HEK293 (cell line): ENCODE results near the gene ARTN.

Source experiments
- BCL6B ChIP-seq: fragments of 450-650 bp; formaldehyde crosslinking; IDR thresholded peaks from 2 replicates; pipeline ENCODE4 v1.5.1; 2017; ENCODE audit warnings: missing biosample characterization, missing genetic modification characterization
- FEZF1 ChIP-seq: fragments of 450-650 bp; formaldehyde crosslinking; IDR thresholded peaks from 2 replicates; pipeline ENCODE4 v1.5.1; 2016; ENCODE audit warnings: missing biosample characterization, missing genetic modification characterization
- GLIS1 ChIP-seq: fragments of 450-650 bp; formaldehyde crosslinking; IDR thresholded peaks from 2 replicates; pipeline ENCODE4 v1.5.1; 2016; ENCODE audit warnings: missing biosample characterization, missing genetic modification characterization
- KLF16 ChIP-seq: fragments of 450-650 bp; formaldehyde crosslinking; IDR thresholded peaks from 2 replicates; pipeline ENCODE4 v1.5.1; 2017; ENCODE audit warnings: missing biosample characterization, missing genetic modification characterization
- KLF9 ChIP-seq: fragments of 450-650 bp; formaldehyde crosslinking; IDR thresholded peaks from 2 replicates; pipeline ENCODE4 v1.5.1; 2016; ENCODE audit warnings: missing biosample characterization, missing genetic modification characterization, low read depth
- OSR2 ChIP-seq: fragments of 450-650 bp; formaldehyde crosslinking; IDR thresholded peaks from 2 replicates; pipeline ENCODE4 v1.5.1; 2016; ENCODE audit warnings: missing biosample characterization, missing genetic modification characterization
- OVOL3 ChIP-seq: fragments of 450-650 bp; formaldehyde crosslinking; IDR thresholded peaks from 2 replicates; pipeline ENCODE4 v1.5.1; 2016; ENCODE audit warnings: missing biosample characterization, missing genetic modification characterization
- PATZ1 ChIP-seq: fragments of 450-650 bp; formaldehyde crosslinking; IDR thresholded peaks from 2 replicates; pipeline ENCODE4 v1.5.1; 2016; ENCODE audit warnings: missing biosample characterization, missing genetic modification characterization
- PRDM10 ChIP-seq: fragments of 450-650 bp; formaldehyde crosslinking; IDR thresholded peaks from 2 replicates; pipeline ENCODE4 v1.5.1; 2016; ENCODE audit warnings: missing biosample characterization, missing genetic modification characterization
- RBAK ChIP-seq: fragments of 450-650 bp; formaldehyde crosslinking; IDR thresholded peaks from 2 replicates; pipeline ENCODE4 v1.5.1; 2016; ENCODE audit warnings: missing biosample characterization, missing genetic modification characterization
- SETDB1 ChIP-seq: IDR thresholded peaks from one replicate; pipeline ENCODE4 v1.6.1; 2017; ENCODE audit warnings: mild to moderate bottlenecking, low read length, moderate library complexity, mixed read lengths; ENCODE audit not compliant: insufficient read length
- YY2 ChIP-seq: fragments of 450-650 bp; formaldehyde crosslinking; IDR thresholded peaks from 2 replicates; pipeline ENCODE4 v1.5.1; 2016; ENCODE audit warnings: missing biosample characterization, missing genetic modification characterization
- ZBTB48 ChIP-seq: fragments of 450-650 bp; formaldehyde crosslinking; IDR thresholded peaks from 2 replicates; pipeline ENCODE4 v1.5.1; 2016; ENCODE audit warnings: missing biosample characterization, missing genetic modification characterization
- ZFHX2 ChIP-seq: fragments of 450-650 bp; formaldehyde crosslinking; conservative IDR thresholded peaks from 2 replicates; pipeline ENCODE4 v1.5.1; 2016; ENCODE audit warnings: missing biosample characterization, missing genetic modification characterization
- ZNF140 ChIP-seq: fragments of 450-650 bp; formaldehyde crosslinking; IDR thresholded peaks from 2 replicates; pipeline ENCODE4 v1.5.1; 2016; ENCODE audit warnings: missing biosample characterization, missing genetic modification characterization
- ZNF169 ChIP-seq: fragments of 450-650 bp; formaldehyde crosslinking; IDR thresholded peaks from 2 replicates; pipeline ENCODE4 v1.5.1; 2016; ENCODE audit warnings: missing biosample characterization, missing genetic modification characterization
- ZNF214 ChIP-seq: fragments of 450-650 bp; formaldehyde crosslinking; IDR thresholded peaks from 2 replicates; pipeline ENCODE4 v1.5.1; 2017; ENCODE audit warnings: missing biosample characterization, mild to moderate bottlenecking, missing genetic modification characterization, borderline replicate concordance
- ZNF24 ChIP-seq: fragments of 450-650 bp; formaldehyde crosslinking; IDR thresholded peaks from 2 replicates; pipeline ENCODE4 v1.5.1; 2016; ENCODE audit warnings: missing biosample characterization, missing genetic modification characterization
- ZNF274 ChIP-seq, 2 experiments: fragments of 200-500 bp in 1 of 2; fragments of 450-650 bp in 1 of 2; sonication (Bioruptor generic) in 1 of 2; formaldehyde crosslinking in 1 of 2; IDR thresholded peaks; 2 replicates each; pipeline versions ENCODE4 v1.5.1 to v1.6.1; 2014 to 2016; ENCODE audit warnings: borderline replicate concordance in 1 of 2, inconsistent platforms in 1 of 2, low read length in 1 of 2, missing biosample characterization in 1 of 2, missing genetic modification characterization in 1 of 2
- ZNF394 ChIP-seq: fragments of 450-650 bp; formaldehyde crosslinking; IDR thresholded peaks from 2 replicates; pipeline ENCODE4 v1.5.1; 2016; ENCODE audit warnings: missing biosample characterization, missing genetic modification characterization, mild to moderate bottlenecking, moderate library complexity, borderline replicate concordance
- ZNF404 ChIP-seq: fragments of 450-650 bp; formaldehyde crosslinking; IDR thresholded peaks from 2 replicates; pipeline ENCODE4 v1.5.1; 2017; ENCODE audit warnings: missing biosample characterization, missing genetic modification characterization
- ZNF561 ChIP-seq: fragments of 450-650 bp; IDR thresholded peaks from 2 replicates; pipeline ENCODE4 v1.5.1; 2018; ENCODE audit warnings: missing biosample characterization, missing genetic modification characterization, borderline replicate concordance
- ZNF596 ChIP-seq: fragments of 450-650 bp; IDR thresholded peaks from 2 replicates; pipeline ENCODE4 v1.5.0; 2018; ENCODE audit warnings: missing biosample characterization, mild to moderate bottlenecking, missing genetic modification characterization, moderate library complexity
- ZNF629 ChIP-seq: fragments of 450-650 bp; formaldehyde crosslinking; IDR thresholded peaks from 2 replicates; pipeline ENCODE4 v1.5.1; 2017; ENCODE audit warnings: missing biosample characterization, missing genetic modification characterization
- ZNF664 ChIP-seq: fragments of 450-650 bp; formaldehyde crosslinking; IDR thresholded peaks from 2 replicates; pipeline ENCODE4 v1.5.1; 2016; ENCODE audit warnings: missing biosample characterization, missing genetic modification characterization
- ZNF670 ChIP-seq: fragments of 450-650 bp; formaldehyde crosslinking; IDR thresholded peaks from 2 replicates; pipeline ENCODE4 v1.5.1; 2016; ENCODE audit warnings: missing biosample characterization, missing genetic modification characterization, low read depth
- ZNF701 ChIP-seq: fragments of 450-650 bp; formaldehyde crosslinking; IDR thresholded peaks from 2 replicates; pipeline ENCODE4 v1.5.1; 2016; ENCODE audit warnings: missing biosample characterization, missing genetic modification characterization
- ZNF76 ChIP-seq: fragments of 450-650 bp; formaldehyde crosslinking; IDR thresholded peaks from 2 replicates; pipeline ENCODE4; 2016; ENCODE audit warnings: low read depth, missing biosample characterization, missing genetic modification characterization, borderline replicate concordance
- ZNF785 ChIP-seq: fragments of 450-650 bp; formaldehyde crosslinking; IDR thresholded peaks from 2 replicates; pipeline ENCODE4 v1.5.1; 2016; ENCODE audit warnings: missing biosample characterization, missing genetic modification characterization
- ZNF837 ChIP-seq: fragments of 450-650 bp; formaldehyde crosslinking; IDR thresholded peaks from 2 replicates; pipeline ENCODE4 v1.5.1; 2016; ENCODE audit warnings: missing biosample characterization, missing genetic modification characterization
- ZSCAN5A ChIP-seq: fragments of 450-650 bp; formaldehyde crosslinking; IDR thresholded peaks from 2 replicates; pipeline ENCODE4 v1.5.1; 2016; ENCODE audit warnings: missing biosample characterization, missing genetic modification characterization
- ZXDB ChIP-seq: fragments of 450-650 bp; formaldehyde crosslinking; IDR thresholded peaks from 2 replicates; pipeline ENCODE4 v1.5.1; 2016; ENCODE audit warnings: missing biosample characterization, missing genetic modification characterization

The ARTN gene

GRCh38 chr1:43946236-43947060 is 12.8 kb downstream of the ARTN start, which contains the start of gene IPO13 (continued):
- TF ChIP-seq ZNF214 (tag by site-specific recombination): no peak
- no peak for TF ChIP-seq BCL6B (tag by site-specific recombination)
- no peak; the same call in 1 of the 2 replicates for TF ChIP-seq ZNF785 (tag by site-specific recombination)
- peak; percentile 74; the same call in 1 of the 2 replicates for TF ChIP-seq ZNF169
- peak; percentile 94 for TF ChIP-seq ZFHX2
- peak; percentile 89 for TF ChIP-seq ZNF24
- TF ChIP-seq KLF16: peak; percentile 79
- TF ChIP-seq ZXDB: peak; percentile 94
- TF ChIP-seq ZNF394 (tag by site-specific recombination): peak; percentile 73
- no peak for TF ChIP-seq ZNF701 (tag by site-specific recombination)
- TF ChIP-seq ZNF837 (tag by site-specific recombination): no peak
- TF ChIP-seq ZNF664 (tag by site-specific recombination): no peak
- TF ChIP-seq SETDB1: no peak
- TF ChIP-seq ZNF140 (tag by site-specific recombination): no peak
- TF ChIP-seq ZNF76: peak; percentile 99
- TF ChIP-seq ZNF670: no peak
- TF ChIP-seq ZNF629 (tag by site-specific recombination): peak; percentile 86
- TF ChIP-seq OSR2 (tag by site-specific recombination): 0 out of 2 replicates have a peak, but pooled peaks have one; percentile 9
- peak; percentile 62 for TF ChIP-seq ZBTB48 (tag by site-specific recombination)
- no peak; the same call in none of the 2 replicates for TF ChIP-seq OVOL3 (tag by site-specific recombination)
- TF ChIP-seq ZNF274 (IDR thresholded peaks at IDR 0.05; ENCODE audit: low read length): no peak
- TF ChIP-seq ZNF274 (tag by site-specific recombination; IDR thresholded peaks at IDR 0.05; ENCODE audit: borderline replicate concordance): no peak
- peak; percentile 82; the same call in 1 of the 2 replicates for TF ChIP-seq ZNF561 (tag by site-specific recombination)
- TF ChIP-seq GLIS1 (tag by site-specific recombination): peak; percentile 81
- 0 out of 2 replicates have a peak, but pooled peaks have one; percentile 50 for TF ChIP-seq ZSCAN5A (tag by site-specific recombination)
- TF ChIP-seq RBAK (tag by site-specific recombination): no peak
- peak; percentile 57; the same call in 1 of the 2 replicates for TF ChIP-seq PRDM10
- TF ChIP-seq PATZ1: peak; percentile 90
- no peak for TF ChIP-seq ZNF596 (tag by site-specific recombination)
- no peak for TF ChIP-seq ZNF404 (tag by site-specific recombination)
- TF ChIP-seq FEZF1 (tag by site-specific recombination): no peak
- TF ChIP-seq YY2 (tag by site-specific recombination): peak; percentile 94
- peak; percentile 63 for TF ChIP-seq KLF9 (tag by site-specific recombination)
